OCI-LY7 (cell line): ENCODE results near the gene WNT11. TPM values are rescaled to one million over a fixed set of nuclear protein-coding genes. Genes with fewer than 3 reads are reported as not detected.

Source experiments
- BruUV-seq: library from RNA; stranded (reverse); fragments of 400-500 nt; replicated peaks from 2 replicates; lab custom pipeline; 2021; lab: Mats Ljungman, UMichigan
- CTCF ChIA-PET: fragments of 300-600 bp; sonication (Branson Sonifier 250); formaldehyde crosslinking; loops from one replicate; lab custom pipeline; 2022; ENCODE audit warnings: antibody characterized with exemption; ENCODE audit not compliant: unreplicated experiment; lab: Charles Lee
- POLR2A ChIA-PET: fragments of 300-600 bp; sonication (Branson Sonifier 250); formaldehyde crosslinking; loops from one replicate; lab custom pipeline; 2022; ENCODE audit warnings: antibody characterized with exemption; lab: Charles Lee
- DNase-seq: peaks from one replicate; pipeline ENCODE4 v3.0.0-alpha.2; 2015; ENCODE audit warnings: low spot score
- H2AFZ ChIP-seq: fragments of 200-600 bp; sonication (generic), shearing (Covaris generic); 2 replicates; pipeline ENCODE4 v1.6.1; 2014; ENCODE audit warnings: mild to moderate bottlenecking, antibody characterized with exemption, low read length, moderate library complexity
- H3K27ac ChIP-seq: fragments of 200-600 bp; sonication (generic); 2 replicates; pipeline ENCODE4 v1.5.1; 2014; ENCODE audit warnings: mixed run types, low read depth, mild to moderate bottlenecking, moderate library complexity, low read length, inconsistent platforms; ENCODE audit not compliant: poor library complexity, severe bottlenecking
- H3K36me3 ChIP-seq: fragments of 200-600 bp; sonication (generic); 2 replicates; pipeline ENCODE4 v1.6.1; 2014; ENCODE audit warnings: mild to moderate bottlenecking, antibody characterized with exemption, low read length, moderate library complexity, mixed read lengths; ENCODE audit not compliant: insufficient read depth
- H3K4me1 ChIP-seq: fragments of 200-600 bp; sonication (generic); 2 replicates; pipeline ENCODE4 v1.5.1; 2014; ENCODE audit warnings: mild to moderate bottlenecking, low read length; ENCODE audit not compliant: insufficient read depth, poor library complexity, severe bottlenecking
- H3K4me2 ChIP-seq: fragments of 200-600 bp; sonication (generic); 2 replicates; pipeline ENCODE4 v1.6.1; 2014; ENCODE audit warnings: mild to moderate bottlenecking, low read length
- H3K4me3 ChIP-seq: fragments of 200-600 bp; sonication (generic); 2 replicates; pipeline ENCODE4 v1.5.1; 2014; ENCODE audit warnings: mild to moderate bottlenecking, low read depth, low read length; ENCODE audit not compliant: poor library complexity, severe bottlenecking
- H3K79me2 ChIP-seq: fragments of 200-600 bp; sonication (generic); 2 replicates; pipeline ENCODE4 v1.6.1; 2016; ENCODE audit warnings: low read depth, mild to moderate bottlenecking, low read length, moderate library complexity, mixed read lengths; ENCODE audit not compliant: insufficient read depth
- H3K9me2 ChIP-seq: fragments of 200-600 bp; sonication (generic); 2 replicates; pipeline ENCODE4 v1.6.1; 2016; ENCODE audit warnings: mild to moderate bottlenecking, low read length, mixed read lengths; ENCODE audit not compliant: insufficient read depth
- H3K9me3 ChIP-seq: fragments of 200-600 bp; sonication (generic); 2 replicates; pipeline ENCODE4 v1.6.1; 2014; ENCODE audit warnings: mild to moderate bottlenecking, mixed run types, low read length, mixed read lengths
- H4K20me1 ChIP-seq: fragments of 200-600 bp; sonication (generic); 2 replicates; pipeline ENCODE4 v1.6.1; 2014; ENCODE audit warnings: mild to moderate bottlenecking, antibody characterized with exemption, low read length, moderate library complexity, mixed read lengths; ENCODE audit not compliant: insufficient read depth
- EZH2phosphoT487 ChIP-seq: fragments of 200-600 bp; sonication (generic); IDR thresholded peaks from 2 replicates; pipeline ENCODE4 v1.6.1; 2018; ENCODE audit warnings: low read depth, borderline replicate concordance, mild to moderate bottlenecking, mixed run types, antibody characterized with exemption, low read length, moderate library complexity, mixed read lengths
- intact Hi-C: fragments of 100-400 bp; cut with micrococcal nuclease; formaldehyde crosslinking; loops from one replicate; pipeline ENCODE4 v1.10.0; 2022; ENCODE audit not compliant: unreplicated experiment
- total RNA-seq, 2 experiments: library from RNA; depleted of rRNA in 1 of 2; stranded (reverse); fragments of >200 nt in 1 of 2; shearing (Covaris generic) in 1 of 2; gene quantifications; 2 replicates each; pipeline ENCODE4 v1.2.3, GENCODE V29; 2014 to 2022
- TF ChIP-seq, protein P1 (sequence below): fragments of 200-600 bp; sonication (generic); conservative IDR thresholded peaks from 2 replicates; pipeline ENCODE4 v1.5.1; 2014; ENCODE audit warnings: mild to moderate bottlenecking, antibody characterized with exemption, low read length, moderate library complexity, mixed read lengths

The WNT11 gene
- total RNA-seq, 2 experiments from 2014 or later, result not detected

DNA sequence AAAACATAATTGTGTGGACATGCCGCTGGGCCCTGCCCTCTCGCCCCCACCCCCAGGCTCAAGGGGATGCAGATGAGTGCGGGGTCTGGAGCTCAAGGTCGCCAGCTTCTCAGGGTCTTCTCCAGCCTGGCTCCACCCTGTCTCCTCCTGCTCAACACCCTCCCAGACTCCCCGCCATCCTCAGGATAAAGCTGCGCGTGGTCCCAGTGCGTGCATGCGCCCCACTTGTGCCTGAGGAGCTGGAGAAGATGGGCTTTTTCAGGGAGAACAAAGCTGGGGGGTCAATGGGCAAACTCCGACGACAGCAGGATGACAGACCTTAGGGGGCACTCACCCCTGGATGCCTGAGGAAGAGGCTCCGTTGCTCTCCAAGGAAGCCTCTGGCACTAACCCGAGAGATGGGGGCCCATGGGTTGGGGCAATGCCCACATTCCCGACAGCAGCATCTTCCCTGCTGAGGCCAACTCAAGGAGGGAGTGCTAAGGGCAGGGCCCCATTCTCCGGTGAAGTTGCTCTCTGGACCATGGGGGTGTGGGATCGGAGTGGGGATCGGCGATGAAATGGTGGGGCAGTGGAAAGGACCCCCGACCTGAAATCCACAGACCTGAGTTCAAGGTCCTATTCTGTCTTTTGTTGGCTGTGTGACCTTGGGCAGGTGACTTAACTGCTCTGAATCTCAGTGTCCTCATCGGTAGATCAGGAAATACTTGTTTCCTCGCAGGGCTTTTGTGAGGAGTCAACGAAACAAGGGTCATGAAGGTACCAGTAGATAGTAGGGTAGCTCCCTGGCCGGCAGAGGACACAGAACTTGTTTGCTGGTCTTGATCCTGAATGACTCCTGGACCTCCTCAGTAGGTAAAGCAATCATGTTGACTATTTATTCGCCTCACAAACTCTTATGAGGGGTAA, 47.7 kb downstream of the WNT11 start:
- ChIA-PET POLR2A (no interaction called here), CTCF (no interaction called here)
- DNase-seq, result no peak
- no peak for TF ChIP-seq EZH2phosphoT487
- TF ChIP-seq, protein P1, sequence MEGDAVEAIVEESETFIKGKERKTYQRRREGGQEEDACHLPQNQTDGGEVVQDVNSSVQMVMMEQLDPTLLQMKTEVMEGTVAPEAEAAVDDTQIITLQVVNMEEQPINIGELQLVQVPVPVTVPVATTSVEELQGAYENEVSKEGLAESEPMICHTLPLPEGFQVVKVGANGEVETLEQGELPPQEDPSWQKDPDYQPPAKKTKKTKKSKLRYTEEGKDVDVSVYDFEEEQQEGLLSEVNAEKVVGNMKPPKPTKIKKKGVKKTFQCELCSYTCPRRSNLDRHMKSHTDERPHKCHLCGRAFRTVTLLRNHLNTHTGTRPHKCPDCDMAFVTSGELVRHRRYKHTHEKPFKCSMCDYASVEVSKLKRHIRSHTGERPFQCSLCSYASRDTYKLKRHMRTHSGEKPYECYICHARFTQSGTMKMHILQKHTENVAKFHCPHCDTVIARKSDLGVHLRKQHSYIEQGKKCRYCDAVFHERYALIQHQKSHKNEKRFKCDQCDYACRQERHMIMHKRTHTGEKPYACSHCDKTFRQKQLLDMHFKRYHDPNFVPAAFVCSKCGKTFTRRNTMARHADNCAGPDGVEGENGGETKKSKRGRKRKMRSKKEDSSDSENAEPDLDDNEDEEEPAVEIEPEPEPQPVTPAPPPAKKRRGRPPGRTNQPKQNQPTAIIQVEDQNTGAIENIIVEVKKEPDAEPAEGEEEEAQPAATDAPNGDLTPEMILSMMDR, result no peak
- intact Hi-C loops, result no loop called here
- Histone ChIP-seq H3K4me3 (no peak overlapping the region), H3K27ac (no peak overlapping the region), H4K20me1 (no peaks in the 10 kb centered on the region), H3K4me1 (peaks cover 3% of the 10 kb centered on the region), H3K9me2 (no peaks in the 10 kb centered on the region), H3K4me2 (no peak overlapping the region), H3K9me3 (no peaks in the 10 kb centered on the region), H2AFZ (no peak overlapping the region), H3K79me2 (no peaks in the 10 kb centered on the region), H3K36me3 (no peaks in the 10 kb centered on the region)
- BruUV-seq, result no TSS peak

DNA sequence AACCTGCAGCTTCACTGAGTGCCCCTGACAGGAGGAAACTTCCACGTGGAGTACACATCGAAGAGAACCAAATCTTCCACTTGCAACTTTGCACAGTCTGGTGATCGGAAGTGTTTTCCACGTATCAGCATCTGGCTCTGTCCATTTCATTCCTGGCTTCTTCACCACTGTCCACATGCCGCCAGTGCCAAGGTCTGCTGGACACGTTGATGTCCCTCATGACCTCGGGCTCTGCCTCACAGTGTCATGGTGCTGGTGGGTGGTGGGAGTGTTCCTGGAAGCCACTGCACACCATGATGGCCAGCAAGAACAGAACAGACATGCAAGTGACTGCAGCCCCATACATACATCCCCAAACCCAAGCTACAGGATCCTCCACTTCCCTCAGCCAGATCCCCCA, 48.4 kb downstream of the WNT11 start:
- Histone ChIP-seq H3K27ac (no peak overlapping the region), H4K20me1 (no peaks in the 10 kb centered on the region), H2AFZ (no peak overlapping the region), H3K9me3 (no peaks in the 10 kb centered on the region), H3K36me3 (no peaks in the 10 kb centered on the region), H3K79me2 (no peaks in the 10 kb centered on the region), H3K9me2 (no peaks in the 10 kb centered on the region), H3K4me2 (no peak overlapping the region), H3K4me3 (no peak overlapping the region), H3K4me1 (peaks cover 10% of the 10 kb centered on the region)
- ChIA-PET POLR2A (no interaction called here), CTCF (no interaction called here)
- DNase-seq, result no peak
- intact Hi-C loops, result no loop called here
- no peak for TF ChIP-seq EZH2phosphoT487
- TF ChIP-seq, protein P1, result no peak
- no TSS peak for BruUV-seq

DNA sequence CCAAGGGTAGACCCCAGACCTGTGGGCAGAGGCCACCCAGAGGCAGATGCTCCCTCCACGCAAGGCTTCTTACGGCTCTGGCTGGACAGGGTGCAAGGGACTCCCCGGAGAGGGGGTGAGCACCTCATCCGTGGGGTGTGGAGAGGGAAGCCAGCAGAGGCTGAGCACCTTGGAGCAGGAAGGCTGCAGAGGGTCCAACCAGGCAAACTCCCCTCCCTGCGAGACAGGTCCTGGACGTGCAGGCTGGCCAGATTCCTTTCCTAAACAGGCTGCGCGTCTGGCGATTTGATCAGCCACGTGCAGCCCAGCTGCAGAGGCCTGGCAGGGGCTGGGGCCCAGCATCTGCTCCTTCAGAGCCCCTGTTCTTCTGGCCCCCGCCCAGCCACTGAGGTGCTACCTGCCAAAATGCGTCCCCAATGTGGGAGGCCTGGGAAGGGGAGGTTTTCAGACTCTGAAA, 49.3 kb downstream of the WNT11 start:
- CTCF ChIA-PET, result no interaction called here
- POLR2A ChIA-PET, result no interaction called here
- Histone ChIP-seq H4K20me1 (no peaks in the 10 kb centered on the region), H3K27ac (no peak overlapping the region), H3K9me3 (no peaks in the 10 kb centered on the region), H3K36me3 (no peaks in the 10 kb centered on the region), H3K79me2 (no peaks in the 10 kb centered on the region), H3K4me1 (peaks cover 19% of the 10 kb centered on the region), H2AFZ (no peak overlapping the region), H3K4me2 (no peak overlapping the region), H3K9me2 (no peaks in the 10 kb centered on the region), H3K4me3 (no peak overlapping the region)
- BruUV-seq, result no TSS peak
- intact Hi-C loops, result no loop called here
- DNase-seq, result no peak
- TF ChIP-seq, protein P1, result no peak
- TF ChIP-seq EZH2phosphoT487, result no peak
